Panc1 (cell line): ENCODE results near the gene CABLES2. TPM values are rescaled to one million over a fixed set of nuclear protein-coding genes. Genes with fewer than 3 reads are reported as not detected.
A peak's percentile ranks its signal among the peaks of the same experiment; 100 is the strongest.

Experiments
- ATAC-seq: fragments of 200-7000 bp; cut with Tn5 transposase; 2 replicates; pipeline ENCODE4 v1.9.1; 2020; ENCODE audit warnings: mild to moderate bottlenecking, moderate library complexity
- BruUV-seq: library from RNA; stranded (reverse); fragments of 400-500 nt; replicated peaks from 2 replicates; lab custom pipeline; 2021; lab: Mats Ljungman, UMichigan
- CTCF ChIA-PET: fragments of 300-600 bp; sonication (Branson Sonifier 250); formaldehyde crosslinking; loops from one replicate; lab custom pipeline; 2022; ENCODE audit warnings: antibody characterized with exemption; lab: Charles Lee
- POLR2A ChIA-PET: fragments of 300-600 bp; sonication (Branson Sonifier 250); formaldehyde crosslinking; loops from one replicate; lab custom pipeline; 2022; ENCODE audit warnings: antibody characterized with exemption; lab: Charles Lee
- DNase-seq: peaks from one replicate; pipeline ENCODE4 v3.0.0-alpha.2; 2010; ENCODE audit warnings: low read depth, low spot score
- H3K27ac ChIP-seq: 2 replicates; pipeline ENCODE4 v1.5.1; 2011; ENCODE audit warnings: mild to moderate bottlenecking, low read length, inconsistent platforms
- H3K27me3 ChIP-seq: fragments of 200-500 bp; sonication (Bioruptor generic); 2 replicates; pipeline ENCODE4 v1.6.0; 2014; ENCODE audit warnings: low read length, inconsistent platforms; ENCODE audit not compliant: control insufficient read depth, insufficient read depth
- H3K36me3 ChIP-seq: fragments of 200-500 bp; sonication (Bioruptor generic); 2 replicates; pipeline ENCODE4 v1.5.1; 2014; ENCODE audit warnings: inconsistent platforms, mild to moderate bottlenecking, low read length, moderate library complexity; ENCODE audit not compliant: control insufficient read depth, insufficient read depth
- H3K4me1 ChIP-seq: 2 replicates; pipeline ENCODE4 v1.5.1; 2011; ENCODE audit warnings: inconsistent platforms, mild to moderate bottlenecking, low read length, moderate library complexity; ENCODE audit not compliant: control insufficient read depth, insufficient read depth
- H3K4me3 ChIP-seq, 2 experiments: 2 replicates each; pipeline ENCODE4 v1.5.1; 2011 to 2012; ENCODE audit warnings: low read depth in 2 of 2, low read length in 2 of 2, mild to moderate bottlenecking in 2 of 2, inconsistent platforms in 1 of 2, moderate library complexity in 1 of 2
- H3K9me3 ChIP-seq: fragments of 200-500 bp; sonication (Bioruptor generic); 2 replicates; pipeline ENCODE4 v1.5.1; 2014; ENCODE audit warnings: low read depth, mild to moderate bottlenecking, inconsistent platforms, low read length, moderate library complexity; ENCODE audit not compliant: control insufficient read depth, insufficient read depth
- POLR2AphosphoS5 ChIP-seq: IDR thresholded peaks from 2 replicates; pipeline ENCODE4 v1.6.1; 2012; ENCODE audit warnings: mild to moderate bottlenecking, low read depth, low read length, moderate library complexity
- SIN3A ChIP-seq: IDR thresholded peaks from 2 replicates; pipeline ENCODE4 v1.6.1; 2012; ENCODE audit warnings: low read depth, mild to moderate bottlenecking, low read length, moderate library complexity, borderline replicate concordance; ENCODE audit not compliant: insufficient read depth
- TCF7L2 ChIP-seq: IDR thresholded peaks from 2 replicates; pipeline ENCODE4 v1.6.1; 2011; ENCODE audit warnings: mild to moderate bottlenecking, low read depth, low read length, inconsistent platforms
- in situ Hi-C: cut with HindIII; loops from 2 replicates; pipeline ENCODE4 v1.10.0; 2016; ENCODE audit warnings: low sequenced_read_pairs, low pct_unique_long_range_greater_than_20kb
- intact Hi-C: fragments of 100-400 bp; cut with micrococcal nuclease; formaldehyde crosslinking; loops from one replicate; pipeline ENCODE4 v1.10.0; 2022; ENCODE audit not compliant: unreplicated experiment
- total RNA-seq: library from RNA; stranded (reverse); gene quantifications from one replicate; pipeline ENCODE4 v1.2.1, GENCODE V29; 2021; ENCODE audit not compliant: unreplicated experiment
- TF ChIP-seq, protein P1 (sequence below), 2 experiments: IDR thresholded peaks; 2 replicates each; pipeline ENCODE4 v1.6.1; 2011 to 2012; ENCODE audit warnings: low read depth in 2 of 2, control low read depth in 1 of 2, low read length in 1 of 2, mild to moderate bottlenecking in 1 of 2, moderate library complexity in 1 of 2; ENCODE audit not compliant: insufficient read depth in 1 of 2
- TF ChIP-seq, protein P2 (sequence below): fragments of 450-650 bp; IDR thresholded peaks from 2 replicates; pipeline ENCODE4 v1.5.1; 2017; ENCODE audit warnings: mild to moderate bottlenecking

Gene CABLES2
- total RNA-seq, 1 experiment from 2014 or later = 9.8 TPM

DNA sequence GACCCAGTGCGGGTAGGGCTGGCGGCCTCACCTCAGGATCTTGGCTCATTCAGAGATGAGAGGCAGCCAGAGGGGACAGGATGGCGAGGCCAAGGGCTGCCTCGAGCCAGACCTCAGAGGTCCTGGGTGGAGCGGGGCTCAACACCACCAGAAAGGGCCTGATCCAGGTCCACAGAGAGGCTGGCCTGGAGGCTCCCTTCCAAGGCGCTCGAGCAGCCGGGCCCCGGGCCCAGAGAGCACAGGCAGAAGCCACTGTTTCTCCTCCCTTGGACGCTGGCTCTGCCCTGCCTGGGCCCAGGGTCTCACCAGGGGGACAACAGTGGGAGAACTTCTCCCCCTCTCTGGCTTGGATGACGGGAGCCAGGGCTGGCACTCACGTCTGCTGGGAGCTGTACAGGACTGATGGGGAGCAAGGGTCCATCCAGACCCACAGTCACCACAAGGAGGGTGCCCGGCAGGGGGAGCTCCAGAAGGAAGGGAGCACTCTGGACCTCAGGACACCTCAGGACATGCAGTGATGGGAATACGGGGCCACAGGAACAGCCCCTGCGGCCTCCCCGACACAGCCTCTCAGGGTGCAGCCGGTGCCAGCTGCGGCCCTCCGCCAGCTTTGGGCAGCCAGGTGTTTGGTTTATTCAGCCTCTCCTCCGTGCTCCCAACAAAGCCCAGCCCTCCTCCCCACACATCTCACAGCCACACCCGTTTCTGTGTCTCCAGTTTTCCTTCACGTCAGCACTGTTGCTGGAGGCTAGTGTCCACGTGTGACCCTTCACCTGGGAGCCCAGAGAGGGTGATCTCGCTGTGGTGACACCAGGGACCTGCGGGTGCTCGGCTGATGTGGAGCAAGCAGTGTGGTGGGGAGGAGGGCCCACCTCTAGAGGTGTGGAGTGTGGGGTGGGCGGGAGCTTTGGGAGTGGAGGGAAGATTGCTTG is 11.5 kb downstream of the CABLES2 start:
- Histone ChIP-seq H3K27ac (no peak overlapping the region), H3K4me3 (no peak overlapping the region), H3K9me3 (no peaks in the 10 kb centered on the region), H3K36me3 (no peaks in the 10 kb centered on the region), H3K27me3 (no peaks in the 10 kb centered on the region), H3K4me1 (no peaks in the 10 kb centered on the region)
- no TSS peak for BruUV-seq
- POLR2A ChIA-PET = no interaction called here
- ATAC-seq (peak; percentile 67), DNase-seq (no peak)
- intact Hi-C loops = no loop called here
- no peak for TF ChIP-seq TCF7L2
- TF ChIP-seq, protein P1, sequence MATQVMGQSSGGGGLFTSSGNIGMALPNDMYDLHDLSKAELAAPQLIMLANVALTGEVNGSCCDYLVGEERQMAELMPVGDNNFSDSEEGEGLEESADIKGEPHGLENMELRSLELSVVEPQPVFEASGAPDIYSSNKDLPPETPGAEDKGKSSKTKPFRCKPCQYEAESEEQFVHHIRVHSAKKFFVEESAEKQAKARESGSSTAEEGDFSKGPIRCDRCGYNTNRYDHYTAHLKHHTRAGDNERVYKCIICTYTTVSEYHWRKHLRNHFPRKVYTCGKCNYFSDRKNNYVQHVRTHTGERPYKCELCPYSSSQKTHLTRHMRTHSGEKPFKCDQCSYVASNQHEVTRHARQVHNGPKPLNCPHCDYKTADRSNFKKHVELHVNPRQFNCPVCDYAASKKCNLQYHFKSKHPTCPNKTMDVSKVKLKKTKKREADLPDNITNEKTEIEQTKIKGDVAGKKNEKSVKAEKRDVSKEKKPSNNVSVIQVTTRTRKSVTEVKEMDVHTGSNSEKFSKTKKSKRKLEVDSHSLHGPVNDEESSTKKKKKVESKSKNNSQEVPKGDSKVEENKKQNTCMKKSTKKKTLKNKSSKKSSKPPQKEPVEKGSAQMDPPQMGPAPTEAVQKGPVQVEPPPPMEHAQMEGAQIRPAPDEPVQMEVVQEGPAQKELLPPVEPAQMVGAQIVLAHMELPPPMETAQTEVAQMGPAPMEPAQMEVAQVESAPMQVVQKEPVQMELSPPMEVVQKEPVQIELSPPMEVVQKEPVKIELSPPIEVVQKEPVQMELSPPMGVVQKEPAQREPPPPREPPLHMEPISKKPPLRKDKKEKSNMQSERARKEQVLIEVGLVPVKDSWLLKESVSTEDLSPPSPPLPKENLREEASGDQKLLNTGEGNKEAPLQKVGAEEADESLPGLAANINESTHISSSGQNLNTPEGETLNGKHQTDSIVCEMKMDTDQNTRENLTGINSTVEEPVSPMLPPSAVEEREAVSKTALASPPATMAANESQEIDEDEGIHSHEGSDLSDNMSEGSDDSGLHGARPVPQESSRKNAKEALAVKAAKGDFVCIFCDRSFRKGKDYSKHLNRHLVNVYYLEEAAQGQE (IDR thresholded peaks at IDR 0.05; ENCODE audit: insufficient read depth in 1 of 2, low read depth in 2 of 2, low read length in 1 of 2) = no peak
- TF ChIP-seq, protein P2, sequence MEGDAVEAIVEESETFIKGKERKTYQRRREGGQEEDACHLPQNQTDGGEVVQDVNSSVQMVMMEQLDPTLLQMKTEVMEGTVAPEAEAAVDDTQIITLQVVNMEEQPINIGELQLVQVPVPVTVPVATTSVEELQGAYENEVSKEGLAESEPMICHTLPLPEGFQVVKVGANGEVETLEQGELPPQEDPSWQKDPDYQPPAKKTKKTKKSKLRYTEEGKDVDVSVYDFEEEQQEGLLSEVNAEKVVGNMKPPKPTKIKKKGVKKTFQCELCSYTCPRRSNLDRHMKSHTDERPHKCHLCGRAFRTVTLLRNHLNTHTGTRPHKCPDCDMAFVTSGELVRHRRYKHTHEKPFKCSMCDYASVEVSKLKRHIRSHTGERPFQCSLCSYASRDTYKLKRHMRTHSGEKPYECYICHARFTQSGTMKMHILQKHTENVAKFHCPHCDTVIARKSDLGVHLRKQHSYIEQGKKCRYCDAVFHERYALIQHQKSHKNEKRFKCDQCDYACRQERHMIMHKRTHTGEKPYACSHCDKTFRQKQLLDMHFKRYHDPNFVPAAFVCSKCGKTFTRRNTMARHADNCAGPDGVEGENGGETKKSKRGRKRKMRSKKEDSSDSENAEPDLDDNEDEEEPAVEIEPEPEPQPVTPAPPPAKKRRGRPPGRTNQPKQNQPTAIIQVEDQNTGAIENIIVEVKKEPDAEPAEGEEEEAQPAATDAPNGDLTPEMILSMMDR = peak; percentile 78
- CTCF ChIA-PET = interaction anchor here (0.5 to 1.1 kb wide), 2 partner anchors 9 to 24 kb away, joined by 3 to 5 read pairs; partner anchors contain the start of gene RPS21
- in situ Hi-C loops = no loop called here

DNA sequence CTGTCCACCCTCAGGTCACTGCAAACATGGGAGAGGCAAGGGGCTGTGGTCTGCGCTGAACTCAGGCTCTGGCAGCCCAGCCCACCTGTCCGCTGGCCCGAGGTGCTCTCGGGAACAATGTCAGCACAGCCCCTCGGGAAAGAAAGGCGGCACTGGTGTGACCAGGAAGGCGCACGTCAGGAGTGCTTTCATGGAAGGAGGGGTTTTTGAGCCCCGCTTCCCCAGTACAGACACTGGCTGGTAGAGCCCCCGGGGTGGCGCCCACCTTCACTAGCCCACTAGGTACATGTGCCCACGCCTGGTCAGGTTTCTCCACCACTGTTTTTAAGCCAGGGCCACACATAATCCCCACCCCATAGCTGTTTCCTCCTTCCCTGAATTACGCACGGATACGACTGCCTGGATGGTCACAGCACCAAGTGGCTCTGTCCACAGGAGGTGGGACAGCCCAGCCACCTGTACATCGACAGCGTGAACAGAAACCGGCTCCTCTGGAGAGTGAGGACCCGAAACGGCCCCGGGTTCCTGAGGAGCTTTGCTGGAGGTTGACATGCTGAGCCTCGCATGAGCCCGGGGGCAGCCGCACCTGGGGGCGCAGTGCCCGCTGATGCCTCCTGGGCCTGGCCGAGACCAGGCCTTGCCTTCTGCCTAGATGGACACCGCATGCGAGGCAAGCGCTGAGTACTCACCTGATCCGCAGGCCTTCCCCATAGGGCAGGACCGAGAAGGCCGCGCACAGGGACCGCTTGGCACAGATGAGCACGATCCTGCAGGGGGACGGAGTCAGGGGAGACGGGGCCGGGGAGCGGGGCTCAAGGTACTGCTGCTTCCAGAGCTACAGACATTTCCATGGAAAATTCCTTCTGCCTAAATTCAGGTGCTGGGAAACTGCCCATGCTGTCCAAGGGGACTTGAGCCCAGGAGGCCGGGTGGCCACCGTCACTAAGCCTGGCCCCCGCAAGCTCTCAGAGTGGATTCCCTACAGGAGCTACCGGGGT is 12.5 kb downstream of the CABLES2 start:
- ChIA-PET POLR2A (no interaction called here), CTCF (interaction anchor here (1.1 kb wide), 1 partner anchor 8 kb away, joined by 5 read pairs; the partner anchor contains the start of gene RPS21)
- in situ Hi-C loops (no loop called here), intact Hi-C loops (no loop called here)
- DNase-seq = no peak
- Histone ChIP-seq H3K27me3 (no peaks in the 10 kb centered on the region), H3K36me3 (no peaks in the 10 kb centered on the region), H3K9me3 (no peaks in the 10 kb centered on the region), H3K4me3 (no peak overlapping the region), H3K27ac (no peak overlapping the region), H3K4me1 (peaks cover 6% of the 10 kb centered on the region)
- TF ChIP-seq POLR2AphosphoS5 (no peak), TCF7L2 (no peak), SIN3A (no peak)
- TF ChIP-seq, protein P2 = no peak
- TF ChIP-seq, protein P1 (IDR thresholded peaks at IDR 0.05; ENCODE audit: insufficient read depth in 1 of 2, low read depth in 2 of 2, low read length in 1 of 2) = no peak
- ATAC-seq = no peak
- no TSS peak for BruUV-seq
